HG02885 (cell line): ENCODE measurements around the gene STX12.
"Not testable (repeated sequence)": the region's sequence is repeated elsewhere in the genome, so short reads cannot be mapped to it uniquely, and the experiment has no call there.

Experiments used
- ATAC-seq: cut with Tn5 transposase; IDR thresholded peaks from one replicate; pipeline ENCODE4 v1.9.1; 2021; ENCODE audit warnings: mild to moderate bottlenecking; ENCODE audit not compliant: unreplicated experiment, poor library complexity

STX12 gene

DNA sequence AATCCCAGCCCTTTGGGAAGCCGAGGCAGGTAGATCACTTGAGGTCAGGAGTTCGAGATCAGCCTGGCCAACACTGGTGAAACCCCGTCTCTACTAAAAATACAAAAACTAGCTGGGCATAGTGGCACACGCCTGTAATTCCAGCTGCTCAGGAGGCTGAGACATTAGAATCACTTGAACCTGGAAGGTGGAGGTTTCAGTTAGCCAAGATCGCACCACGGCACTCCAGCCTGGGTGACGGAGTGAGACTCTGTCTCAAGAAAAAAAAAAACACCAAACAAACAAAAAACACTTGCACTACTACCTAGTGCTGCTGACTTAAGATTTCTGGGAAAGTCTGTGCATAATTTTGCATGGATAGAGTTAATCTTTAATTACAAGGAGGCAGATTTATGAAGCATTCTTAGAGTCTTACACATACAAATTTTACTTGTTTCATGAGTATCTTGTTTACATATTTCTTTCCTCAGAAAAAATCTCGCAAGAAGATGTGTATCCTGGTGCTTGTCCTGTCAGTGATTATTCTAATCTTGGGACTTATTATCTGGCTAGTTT is 48.8 kb downstream of the STX12 start:
- ATAC-seq: no peak

DNA sequence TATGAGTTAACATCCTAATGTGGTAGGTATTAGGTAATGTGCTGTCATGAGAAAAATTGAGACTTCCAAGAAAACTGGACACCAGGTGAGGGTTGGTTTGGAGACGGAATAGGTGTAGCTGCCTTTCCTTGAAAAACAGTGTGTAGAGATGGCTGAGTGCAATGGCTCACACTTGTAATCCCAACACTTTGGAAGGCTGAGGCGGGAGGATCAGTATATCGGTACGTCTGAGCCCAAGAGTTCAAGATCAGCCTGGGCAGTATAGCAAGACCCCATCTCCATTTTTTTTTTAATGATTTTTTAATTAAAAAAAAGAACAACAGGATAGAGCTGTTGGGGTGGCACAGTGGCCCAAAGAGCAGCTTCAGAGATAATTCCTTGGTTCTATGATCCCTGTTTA is 50.8 kb downstream of the STX12 start:
- ATAC-seq: no peak

DNA sequence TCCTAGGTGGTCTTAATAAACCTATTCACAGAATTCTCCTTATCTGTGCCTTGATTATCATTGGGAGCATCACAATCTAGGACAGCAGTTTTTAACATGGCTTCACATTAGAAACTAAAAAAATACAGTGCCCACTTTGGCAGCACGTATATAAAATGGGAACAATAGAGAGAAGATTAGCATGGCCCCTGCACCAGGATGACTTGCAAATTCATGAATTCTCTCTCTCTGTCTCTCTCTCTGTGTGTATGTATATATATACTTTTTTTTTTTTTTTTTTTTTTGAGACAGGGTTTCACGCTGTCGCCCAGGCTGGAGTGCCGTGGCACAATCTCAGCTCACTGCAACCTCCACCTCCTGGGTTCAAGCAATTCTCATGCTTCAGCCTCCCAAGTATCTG is 51.4 kb downstream of the STX12 start:
- no peak for ATAC-seq

DNA sequence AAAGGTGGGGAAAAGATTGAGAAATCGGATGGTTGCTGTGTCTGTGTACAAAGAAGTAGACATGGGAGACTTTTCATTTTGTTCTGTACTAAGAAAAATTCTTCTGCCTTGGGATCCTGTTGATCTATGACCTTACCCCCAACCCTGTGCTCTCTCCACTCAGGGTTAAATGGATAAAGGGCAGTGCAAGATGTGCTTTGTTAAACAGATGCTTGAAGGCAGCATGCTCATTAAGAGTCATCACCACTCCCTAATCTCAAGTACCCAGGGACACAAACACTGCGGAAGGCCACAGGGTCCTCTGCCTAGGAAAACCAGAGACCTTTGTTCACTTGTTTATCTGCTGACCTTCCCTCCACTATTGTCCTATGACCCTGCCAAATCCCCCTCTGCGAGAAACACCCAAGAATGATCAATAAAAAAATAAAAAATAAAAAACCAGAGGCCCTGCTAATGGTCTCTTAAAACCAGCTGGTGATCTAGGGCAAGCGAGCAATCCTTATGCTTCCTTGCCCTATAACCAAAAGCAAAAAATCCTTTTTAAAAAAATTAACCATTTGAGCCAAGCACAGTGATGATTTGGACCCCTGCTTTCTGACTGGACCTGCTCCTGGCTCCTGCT is 56.4 kb downstream of the STX12 start:
- not testable (repeated sequence) for ATAC-seq

DNA sequence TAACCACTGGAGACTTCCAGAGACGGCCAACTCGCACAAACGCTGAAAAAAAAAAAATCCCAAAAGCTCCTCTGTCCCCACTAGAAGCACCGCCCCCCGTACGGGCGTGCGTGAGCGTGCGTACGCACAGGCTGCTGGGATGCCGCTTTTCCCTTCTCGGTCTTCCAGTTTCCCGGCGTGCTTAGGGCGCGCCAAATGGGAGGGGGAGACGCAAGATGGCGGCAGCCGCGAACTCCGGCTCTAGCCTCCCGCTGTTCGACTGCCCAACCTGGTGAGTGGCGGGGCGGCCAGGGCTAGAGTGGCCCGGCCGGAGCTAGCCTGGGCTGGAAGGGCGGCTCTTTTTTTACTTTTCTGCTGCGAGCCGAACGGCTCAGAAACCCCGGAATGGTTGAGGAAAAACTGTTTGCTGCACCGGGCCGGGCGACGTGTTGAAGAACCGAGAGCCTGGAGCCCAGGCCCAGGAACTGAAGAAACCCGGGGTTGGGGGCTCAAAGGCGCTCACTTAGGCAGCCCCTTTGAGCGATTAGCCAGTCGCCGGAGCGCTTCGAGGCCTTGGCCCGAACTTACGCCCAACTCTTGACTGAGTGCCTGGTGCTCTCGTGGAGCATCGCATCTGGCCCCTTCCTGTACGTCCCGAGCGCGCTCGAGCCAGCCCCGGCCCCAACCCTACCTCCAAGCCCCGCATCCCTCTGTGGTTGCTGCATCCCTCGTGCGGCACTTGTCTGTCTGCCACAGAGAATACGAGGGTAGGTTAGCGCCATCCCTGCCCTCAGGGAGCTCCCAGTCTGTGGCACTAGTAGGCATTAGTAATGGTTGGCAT is 57.8 kb downstream of the STX12 start, which contains the start of gene PPP1R8:
TSS of gene PPP1R8 (plus strand) at position 162 of the 820 bp plus-strand sequence. CDS start at position 216, 54 bp downstream.
- peak; percentile 96 for ATAC-seq

DNA sequence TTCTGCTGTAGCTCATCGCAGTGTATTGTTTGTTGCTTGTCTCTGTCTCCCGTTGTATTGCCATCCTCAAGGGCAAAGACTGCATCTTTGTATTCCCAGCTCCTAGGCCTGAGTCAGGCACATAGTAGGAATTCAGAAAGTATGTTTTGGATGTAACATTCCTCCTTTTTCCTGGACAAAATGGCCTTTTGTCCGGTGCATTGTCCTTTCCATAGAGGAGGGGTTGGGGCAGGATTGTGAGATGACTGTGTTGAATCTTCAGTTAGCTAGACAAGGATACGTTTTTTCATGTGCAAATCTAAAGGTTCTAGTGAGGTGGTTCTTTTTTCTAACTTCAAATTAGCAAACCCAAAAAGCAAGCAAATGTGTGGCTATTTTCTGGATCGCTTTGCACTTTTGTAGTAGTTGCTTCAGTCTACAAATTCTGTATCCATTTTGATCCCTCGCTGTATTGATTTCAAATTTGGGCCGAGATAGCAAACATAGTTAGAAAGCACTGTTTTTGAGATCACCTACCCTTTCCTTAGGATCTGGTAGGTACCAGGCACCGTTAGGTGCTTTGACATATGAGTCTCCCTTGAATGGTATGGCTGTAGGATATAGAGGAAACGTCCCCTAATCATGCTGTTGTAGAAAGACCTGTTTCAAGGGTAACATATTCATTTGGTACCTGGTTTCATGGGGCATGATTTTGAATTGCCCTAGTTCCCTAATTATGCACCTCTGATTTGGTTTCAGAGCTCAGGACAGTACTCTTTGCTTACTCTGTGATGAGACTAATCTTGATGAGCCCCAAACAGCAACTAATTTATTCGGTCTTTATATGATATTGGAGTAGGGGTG is 58.8 kb downstream of the STX12 start:
- ATAC-seq: no peak

DNA sequence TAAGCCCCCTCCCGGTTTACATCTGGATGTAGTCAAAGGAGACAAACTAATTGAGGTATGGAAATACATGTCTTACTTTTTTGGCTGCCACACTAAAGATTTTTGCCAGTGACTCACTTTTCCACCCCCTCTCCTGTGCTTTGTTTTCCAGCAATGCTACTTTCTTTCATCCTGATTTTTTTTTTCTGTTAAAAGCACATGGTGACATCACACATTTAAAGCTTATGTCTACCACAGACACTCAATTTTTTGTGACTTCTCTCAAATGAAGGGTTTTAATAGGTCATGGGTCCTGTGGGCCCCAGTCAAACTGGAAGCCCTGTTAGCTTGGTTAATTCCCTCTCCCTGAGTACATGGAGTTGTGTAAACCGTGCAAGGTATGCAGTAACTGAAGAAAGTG is 59.7 kb downstream of the STX12 start:
- ATAC-seq: no peak

DNA sequence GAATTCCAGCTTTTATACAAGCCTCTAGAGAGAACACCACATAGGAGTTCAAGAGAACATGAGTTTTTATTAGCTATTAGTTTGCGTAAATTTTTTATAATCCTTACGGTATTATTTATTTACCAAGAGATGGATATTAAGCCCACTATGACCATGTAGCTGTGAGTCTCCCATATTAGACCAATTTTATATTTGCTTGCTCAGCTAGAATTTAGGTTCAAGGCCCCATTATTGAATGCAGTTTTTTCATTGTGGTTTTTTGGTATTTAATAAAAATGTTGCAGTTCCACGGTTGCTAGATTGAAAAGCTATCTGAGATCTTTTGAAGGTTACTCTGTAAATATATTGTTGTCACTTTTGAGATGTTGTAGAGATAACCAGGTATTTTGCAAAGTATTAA is 60.5 kb downstream of the STX12 start:
- no peak for ATAC-seq

DNA sequence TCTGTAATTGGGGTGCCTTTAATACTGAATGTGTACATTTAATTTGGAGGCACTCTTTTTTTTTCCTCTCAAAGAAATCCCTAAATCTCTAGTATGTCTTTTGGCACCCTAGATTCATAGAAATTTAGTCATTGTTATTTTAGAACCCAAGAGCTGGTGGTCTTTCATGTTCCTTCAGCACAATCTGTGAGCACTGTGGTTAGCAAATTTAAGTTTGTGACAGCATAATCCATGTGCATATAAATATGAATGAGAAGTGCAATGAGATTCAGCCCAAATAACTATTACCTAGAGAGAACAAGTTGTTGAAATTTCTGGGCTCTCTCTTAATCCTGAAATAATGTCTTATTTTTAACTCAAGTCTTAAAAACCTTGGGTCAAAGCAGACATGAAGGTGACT is 62.0 kb downstream of the STX12 start:
- no peak for ATAC-seq

DNA sequence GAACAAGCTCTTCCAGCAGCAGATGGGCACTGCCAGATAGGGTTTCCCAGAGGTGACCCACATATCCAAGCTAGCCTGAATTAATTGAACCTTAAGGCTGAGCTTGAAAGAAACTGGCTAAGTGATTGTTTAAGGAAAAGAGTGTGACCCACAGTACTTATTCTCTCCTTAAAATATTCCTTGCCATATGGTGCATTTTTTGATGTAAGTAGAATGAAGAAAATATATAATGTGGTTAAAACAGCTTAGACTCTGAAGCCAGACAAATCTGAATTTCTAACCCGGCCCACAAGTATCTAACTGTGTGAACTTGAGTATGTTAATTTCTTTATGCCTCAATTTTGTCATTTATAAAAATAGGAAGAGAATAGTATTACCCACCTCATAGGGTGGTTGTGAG is 62.5 kb downstream of the STX12 start:
- ATAC-seq: no peak

DNA sequence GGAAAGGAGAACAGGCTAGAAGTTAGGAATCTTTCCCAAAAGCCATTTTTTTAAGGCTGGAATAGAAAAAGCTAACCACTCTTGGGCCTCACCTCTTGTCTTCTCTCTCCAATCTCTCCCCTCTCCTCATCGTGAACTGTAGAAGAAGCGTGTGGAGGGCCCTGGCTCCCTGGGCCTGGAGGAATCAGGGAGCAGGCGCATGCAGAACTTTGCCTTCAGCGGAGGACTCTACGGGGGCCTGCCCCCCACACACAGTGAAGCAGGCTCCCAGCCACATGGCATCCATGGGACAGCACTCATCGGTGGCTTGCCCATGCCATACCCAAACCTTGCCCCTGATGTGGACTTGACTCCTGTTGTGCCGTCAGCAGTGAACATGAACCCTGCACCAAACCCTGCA is 76.9 kb downstream of the STX12 start:
- ATAC-seq: no peak

DNA sequence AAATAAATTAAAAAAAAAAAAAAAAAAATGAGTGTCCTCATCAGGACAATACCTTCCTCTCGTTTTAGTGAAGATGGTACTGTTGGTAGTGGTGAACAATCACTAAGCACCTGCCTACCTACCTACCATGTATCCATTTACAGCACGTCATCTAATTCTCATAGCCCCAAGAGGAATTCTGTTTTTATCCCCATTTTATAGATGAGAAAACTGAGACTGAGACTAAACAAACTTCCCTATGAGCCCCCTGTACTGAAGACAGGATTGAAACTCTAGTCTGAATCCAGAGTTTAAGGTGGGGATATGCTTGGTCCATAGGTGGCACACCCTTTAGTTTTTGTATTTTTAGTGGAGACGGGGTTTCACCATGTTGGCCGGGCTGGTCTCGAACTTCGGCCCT is 82.1 kb downstream of the STX12 start:
- no peak for ATAC-seq

DNA sequence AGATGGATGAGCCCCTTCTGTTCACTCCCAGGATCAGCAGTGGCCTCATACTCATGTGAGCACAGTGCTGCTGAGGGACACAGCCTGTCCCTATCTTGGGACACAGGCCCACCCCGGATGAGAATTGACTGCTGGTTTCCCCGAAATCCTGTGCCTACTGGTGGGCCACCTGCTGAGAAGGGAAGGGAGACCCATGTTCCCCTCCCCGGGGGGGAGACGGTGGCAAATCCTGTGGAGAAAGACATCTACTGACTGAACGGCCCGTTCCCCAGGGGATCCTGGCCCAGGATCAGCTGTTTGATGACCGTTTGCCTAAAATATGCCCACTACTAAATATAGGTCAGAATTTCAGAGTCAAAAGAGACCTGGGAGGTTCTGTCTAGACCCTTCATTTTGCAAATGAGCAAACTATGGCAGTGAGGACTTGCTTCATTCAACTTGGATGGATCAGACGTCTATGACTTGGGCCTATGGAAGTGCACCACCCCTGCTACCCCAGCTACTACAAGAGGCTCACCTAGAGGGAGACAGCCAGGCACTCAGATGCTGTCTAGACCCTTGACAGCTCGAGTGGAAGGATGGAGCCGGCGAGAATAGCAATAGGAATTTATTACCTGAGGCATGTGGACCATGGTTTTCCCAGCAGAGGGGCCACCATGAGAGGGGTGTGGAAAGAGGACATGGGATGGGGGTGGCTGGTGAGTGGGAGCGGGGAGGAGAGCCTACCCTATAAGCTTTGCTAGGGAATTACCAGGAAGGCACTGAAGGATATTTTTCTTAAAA is 83.7 kb downstream of the STX12 start:
- no peak for ATAC-seq

DNA sequence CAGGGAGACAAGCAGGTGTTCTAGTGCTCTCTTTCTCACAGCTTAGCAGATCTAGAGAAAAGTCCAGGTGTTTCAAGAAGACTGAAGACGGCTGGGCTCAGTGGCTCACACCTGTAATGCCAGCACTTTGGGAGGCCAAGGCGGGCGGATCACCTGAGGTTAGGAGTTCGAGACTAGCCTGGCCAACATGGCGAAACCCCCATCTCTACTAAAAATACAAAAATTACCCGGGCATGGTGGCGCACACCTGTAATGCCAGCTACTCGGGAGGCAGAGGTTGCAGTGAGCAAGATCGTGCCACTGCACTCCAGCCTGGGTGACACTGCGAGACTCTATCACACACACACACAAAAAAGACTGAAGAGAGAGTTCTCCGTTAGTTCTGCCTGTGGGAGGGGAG is 84.5 kb downstream of the STX12 start:
- not testable (repeated sequence) for ATAC-seq

DNA sequence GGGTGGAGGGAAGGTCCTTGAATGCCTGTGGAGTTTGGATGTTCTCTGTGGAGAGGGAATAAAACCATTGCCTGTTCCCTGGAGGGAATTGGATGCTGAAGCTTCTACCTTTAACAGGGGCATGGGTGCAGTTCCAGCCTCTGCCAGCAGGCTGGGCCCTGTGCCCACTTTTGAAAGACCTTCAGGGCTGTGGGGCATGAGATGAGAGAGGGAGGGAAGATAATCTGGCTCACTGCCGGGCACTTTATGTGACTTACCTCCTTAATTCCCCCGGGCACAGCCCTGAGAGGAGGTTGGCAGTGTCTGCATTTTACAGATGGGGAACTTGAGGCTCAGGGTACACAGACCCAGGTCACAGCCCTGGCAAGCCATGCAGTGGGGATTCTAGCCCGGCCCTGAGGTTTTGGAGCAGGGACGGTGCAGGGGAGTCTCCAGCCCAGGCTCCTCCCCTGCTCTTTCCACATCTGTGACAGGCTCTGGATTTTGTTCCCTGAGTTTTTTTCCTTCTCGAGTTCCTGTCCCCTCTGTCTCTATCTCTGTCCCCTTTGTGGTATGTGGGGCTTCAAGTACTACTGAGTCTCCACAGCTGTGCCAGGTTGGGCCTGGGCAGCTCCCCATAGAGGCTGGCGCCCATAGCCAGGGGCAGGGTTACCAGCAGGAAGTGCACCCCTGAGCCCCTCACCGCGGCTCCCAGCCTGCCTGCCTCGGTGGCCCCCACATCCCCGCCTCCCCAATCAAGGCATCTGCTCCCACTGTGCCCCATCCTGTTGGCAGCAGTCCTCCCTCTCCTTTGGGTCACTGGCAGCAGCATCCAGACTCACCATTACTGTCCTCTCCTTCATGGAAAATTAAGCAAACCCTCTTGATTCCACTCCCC is 85.3 kb downstream of the STX12 start:
- ATAC-seq: peak; percentile 72

DNA sequence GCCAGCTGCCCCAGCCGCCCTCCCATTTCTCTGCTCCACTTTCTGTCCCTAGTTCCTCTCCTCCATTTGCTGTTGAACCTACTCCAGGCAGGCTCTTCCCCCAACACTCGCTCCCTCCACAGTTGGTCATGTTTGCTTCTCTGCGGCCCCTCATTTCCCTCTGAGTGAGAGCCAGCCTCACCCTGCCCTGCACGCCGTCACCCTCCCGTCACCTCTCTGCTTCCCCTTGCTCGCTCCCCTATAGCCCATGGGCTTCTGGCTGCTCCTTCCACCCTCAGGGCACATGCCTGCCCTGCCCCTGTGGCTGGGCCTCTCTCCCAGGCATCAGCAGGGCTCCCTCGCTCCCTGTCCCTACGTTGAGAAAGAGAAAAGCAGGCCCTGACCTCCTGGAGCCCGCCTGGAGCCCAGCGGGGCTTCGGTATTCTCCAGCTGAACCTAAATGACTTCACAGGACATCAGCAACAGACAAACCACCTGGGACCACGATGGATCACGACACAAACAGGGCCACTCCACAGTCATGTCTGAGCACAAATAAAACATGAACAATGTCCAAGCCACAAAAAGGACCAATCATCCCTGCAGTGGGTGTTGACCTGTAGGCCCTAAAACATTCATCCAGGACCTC is 86.0 kb downstream of the STX12 start:
- ATAC-seq: no peak

DNA sequence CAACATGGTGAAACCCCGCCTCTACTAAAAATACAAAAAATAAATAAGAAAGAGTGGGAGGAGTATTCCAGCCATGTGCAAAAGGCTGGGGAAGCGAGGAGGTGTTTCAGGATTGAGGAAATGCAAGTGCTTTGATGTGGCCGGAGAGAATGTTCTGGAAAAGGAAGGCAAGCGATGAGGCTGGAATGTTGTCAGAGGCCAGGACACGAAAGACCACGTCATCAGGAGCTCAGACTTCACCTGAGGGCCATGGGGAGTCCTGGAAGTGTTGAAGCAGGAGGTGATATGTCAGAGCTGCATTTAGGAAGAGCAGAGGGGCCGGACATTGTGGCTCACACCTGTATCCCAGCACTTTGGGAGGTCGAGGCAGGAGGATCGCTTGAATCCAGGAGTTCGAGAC is 88.4 kb downstream of the STX12 start:
- no peak for ATAC-seq

DNA sequence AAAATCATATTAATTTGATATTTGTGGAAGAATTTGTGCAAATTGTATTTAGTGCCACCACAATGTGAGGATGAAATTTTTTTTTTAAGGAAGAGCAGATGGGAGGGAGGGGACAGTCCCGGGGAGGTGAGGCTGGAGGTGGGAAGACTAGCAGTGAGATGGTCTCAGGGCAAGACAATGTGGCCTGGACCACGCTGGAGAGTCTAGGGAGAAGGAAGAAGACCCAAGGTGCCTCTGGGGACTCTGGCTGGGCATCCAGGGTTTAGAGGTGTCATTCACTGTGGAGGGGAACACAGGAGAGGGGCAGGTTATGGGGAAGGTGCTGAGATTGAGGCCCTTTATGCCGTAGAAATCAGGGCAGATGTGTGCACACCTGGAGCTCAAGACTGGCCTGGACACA is 89.0 kb downstream of the STX12 start:
- no peak for ATAC-seq
